Keratinocyte (primary cell): ENCODE results near the gene GNB1. TPM values are rescaled to one million over a fixed set of nuclear protein-coding genes. Genes with fewer than 3 reads are reported as not detected.

Experiments used
- DNase-seq: peaks from one replicate; pipeline ENCODE4 v3.0.0-alpha.2; 2011; ENCODE audit warnings: low read depth, missing footprints, low spot score
- FAIRE-seq: peaks from 2 replicates; lab custom pipeline; 2011; peaks lifted over from hg19 to GRCh38; lab: Jason Lieb, UNC
- H2AFZ ChIP-seq: 2 replicates; pipeline ENCODE4 v1.6.0; 2012; ENCODE audit warnings: low read length, control low read depth, inconsistent platforms; ENCODE audit not compliant: control insufficient read depth
- H3K27ac ChIP-seq: 2 replicates; pipeline ENCODE4 v1.5.1; 2011; ENCODE audit warnings: low read length; ENCODE audit not compliant: control insufficient read depth, insufficient read depth
- H3K27me3 ChIP-seq: 3 replicates; pipeline ENCODE4 v1.6.0; 2011; ENCODE audit warnings: low read length; ENCODE audit not compliant: control insufficient read depth, insufficient read depth; ENCODE audit errors: extremely low read depth
- H3K36me3 ChIP-seq, 2 experiments: 2 replicates in 1 of 2; 3 replicates in 1 of 2; pipeline ENCODE4 v1.5.1; 2011; ENCODE audit warnings: low read length in 2 of 2, mild to moderate bottlenecking in 1 of 2; ENCODE audit not compliant: control insufficient read depth in 2 of 2, insufficient read depth in 2 of 2; ENCODE audit errors: extremely low read depth in 1 of 2
- H3K4me1 ChIP-seq: 3 replicates; pipeline ENCODE4 v1.5.1; 2011; ENCODE audit warnings: low read length; ENCODE audit not compliant: control insufficient read depth, insufficient read depth; ENCODE audit errors: extremely low read depth
- H3K4me2 ChIP-seq: 3 replicates; pipeline ENCODE4 v1.6.0; 2011; ENCODE audit warnings: low read depth, low read length; ENCODE audit not compliant: control insufficient read depth, insufficient read depth; ENCODE audit errors: extremely low read depth
- H3K4me3 ChIP-seq, 3 experiments: fragments of 200-600 bp in 1 of 3; sonication (generic) in 1 of 3; 2 replicates in 2 of 3; 3 replicates in 1 of 3; pipeline ENCODE4 v1.5.1; 2011 to 2016; ENCODE audit warnings: low read length in 3 of 3, mild to moderate bottlenecking in 3 of 3, control low read depth in 2 of 3, inconsistent platforms in 1 of 3, low read depth in 1 of 3, mixed read lengths in 1 of 3, mixed run types in 1 of 3, moderate library complexity in 1 of 3; ENCODE audit not compliant: control insufficient read depth in 2 of 3, insufficient read depth in 2 of 3; ENCODE audit errors: extremely low read depth in 1 of 3
- H3K79me2 ChIP-seq: 2 replicates; pipeline ENCODE4 v1.6.0; 2012; ENCODE audit warnings: low read length; ENCODE audit not compliant: control insufficient read depth, insufficient read depth
- H3K9ac ChIP-seq: 3 replicates; pipeline ENCODE4 v1.6.0; 2011; ENCODE audit warnings: low read length; ENCODE audit not compliant: control insufficient read depth, insufficient read depth; ENCODE audit errors: extremely low read depth
- H3K9me1 ChIP-seq: 3 replicates; pipeline ENCODE4 v1.6.0; 2011; ENCODE audit warnings: low read length; ENCODE audit not compliant: control insufficient read depth, insufficient read depth; ENCODE audit errors: extremely low read depth
- H3K9me3 ChIP-seq: 2 replicates; pipeline ENCODE4 v1.5.1; 2012; ENCODE audit warnings: low read depth, low read length; ENCODE audit not compliant: control insufficient read depth
- H4K20me1 ChIP-seq: 3 replicates; pipeline ENCODE4 v1.6.0; 2011; ENCODE audit warnings: low read length; ENCODE audit not compliant: control insufficient read depth, insufficient read depth; ENCODE audit errors: extremely low read depth
- CTCF ChIP-seq, 3 experiments: IDR thresholded peaks in 1 of 3; conservative IDR thresholded peaks in 1 of 3; optimal IDR thresholded peaks in 1 of 3; 2 replicates in 2 of 3; 3 replicates in 1 of 3; pipeline versions ENCODE3 to v1.5.1; 2011; ENCODE audit warnings: low read length in 3 of 3, mild to moderate bottlenecking in 3 of 3, moderate library complexity in 2 of 3, control low read depth in 1 of 3, inconsistent platforms in 1 of 3; ENCODE audit not compliant: insufficient read depth in 2 of 3; ENCODE audit errors: extremely low read depth in 1 of 3
- EZH2 ChIP-seq: IDR thresholded peaks from one replicate; pipeline ENCODE4 v1.6.1; 2012; ENCODE audit warnings: inconsistent platforms, mild to moderate bottlenecking, low read length, moderate library complexity
- dilution Hi-C: fragments of 300-500 bp; cut with MboI; formaldehyde crosslinking; loops from one replicate; pipeline ENCODE4 v1.7.0; 2020; ENCODE audit warnings: low sequenced_read_pairs; ENCODE audit not compliant: extremely low pct_ligation_motif_present
- polyA plus RNA-seq, 5 experiments: library from polyadenylated mRNA; depleted of rRNA in 3 of 5; stranded (reverse) in 3 of 5; stranded (forward) in 1 of 5; unstranded in 1 of 5; fragments of >200 nt; gene quantifications; 1 replicate in 1 of 5; 2 replicates in 3 of 5; 3 replicates in 1 of 5; pipeline versions ENCODE4 v1.2.1 to v1.2.3, GENCODE V29; 2011 to 2012; ENCODE audit warnings: missing spikeins in 2 of 5, low read depth in 1 of 5, low replicate concordance in 1 of 5

The GNB1 gene
- polyA plus RNA-seq, 1 donor (not counting 4 experiments of a cell fraction or from before 2014, with no cell fraction given), result 364 TPM

GRCh38 chr1:1788646-1789431, 102.0 kb downstream of the GNB1 start:
- H3K4me3 ChIP-seq, result no peak overlapping the region
- no peak overlapping the region for H3K9ac ChIP-seq
- H3K4me2 ChIP-seq, result no peak overlapping the region
- TF ChIP-seq EZH2 (no peak), CTCF (optimal IDR thresholded peaks at IDR 0.05 in 1 of 3, IDR thresholded peaks at IDR 0.05 in 1 of 3, conservative IDR thresholded peaks at IDR 0.05 in 1 of 3; ENCODE audit: extremely low read depth in 1 of 3, insufficient read depth in 2 of 3, low read length in 3 of 3) (peak in 2 of 3 experiments; percentile 19 to 53)
- peaks cover 7% of the 10 kb centered on the region for H3K4me1 ChIP-seq
- H3K9me1 ChIP-seq, result no peaks in the 10 kb centered on the region
- dilution Hi-C loops, result no loop called here
- no peaks in the 10 kb centered on the region for H4K20me1 ChIP-seq
- no peaks in the 10 kb centered on the region for H3K9me3 ChIP-seq
- peaks cover 53 to 60% of the 10 kb centered on the region in 2 experiments for H3K36me3 ChIP-seq
- FAIRE-seq (no peak), DNase-seq (no peak)
- H3K27ac ChIP-seq, result no peak overlapping the region
- H2AFZ ChIP-seq, result no peak overlapping the region
- H3K27me3 ChIP-seq, result no peaks in the 10 kb centered on the region
- H3K79me2 ChIP-seq, result peaks cover 15% of the 10 kb centered on the region

- H3K4me2 ChIP-seq, result no peak overlapping the region
- H3K9ac ChIP-seq, result no peak overlapping the region
- dilution Hi-C loops, result no loop called here
- H3K9me1 ChIP-seq, result no peaks in the 10 kb centered on the region
- H3K27ac ChIP-seq, result no peak overlapping the region
- H3K9me3 ChIP-seq, result no peaks in the 10 kb centered on the region
- H2AFZ ChIP-seq, result no peak overlapping the region
- DNase-seq (no peak), FAIRE-seq (no peak)
- TF ChIP-seq EZH2, result no peak
- no peak for TF ChIP-seq CTCF (optimal IDR thresholded peaks at IDR 0.05 in 1 of 3, IDR thresholded peaks at IDR 0.05 in 1 of 3, conservative IDR thresholded peaks at IDR 0.05 in 1 of 3; ENCODE audit: extremely low read depth in 1 of 3, insufficient read depth in 2 of 3, low read length in 3 of 3)
- peaks cover 12% of the 10 kb centered on the region for H3K4me1 ChIP-seq
- H4K20me1 ChIP-seq, result no peaks in the 10 kb centered on the region
- no peak overlapping the region for H3K4me3 ChIP-seq
- peaks cover 10% of the 10 kb centered on the region for H3K79me2 ChIP-seq
- peaks cover 46 to 54% of the 10 kb centered on the region in 2 experiments for H3K36me3 ChIP-seq
- no peaks in the 10 kb centered on the region for H3K27me3 ChIP-seq
Observed at GRCh38 chr1:1788136-1788535, 102.8 kb downstream of the GNB1 start.
